Nephron progenitor cell (in vitro differentiated cells): ENCODE measurements around the gene TMEM235.

Experiments
- DNase-seq: peaks from one replicate; pipeline ENCODE4 v3.0.0; 2021
- H3K27ac Mint-ChIP-seq: 2 replicates; pipeline ENCODE4 v1.8.0; 2021; ENCODE audit warnings: mild to moderate bottlenecking, moderate library complexity, mixed read lengths
- H3K27me3 Mint-ChIP-seq: 2 replicates; pipeline ENCODE4 v1.8.0; 2021; ENCODE audit warnings: mild to moderate bottlenecking, low read depth, mixed read lengths; ENCODE audit not compliant: poor library complexity
- H3K36me3 Mint-ChIP-seq: 2 replicates; pipeline ENCODE4 v1.8.0; 2021; ENCODE audit warnings: low read depth, mixed read lengths
- H3K4me1 Mint-ChIP-seq: 2 replicates; pipeline ENCODE4 v1.8.0; 2021; ENCODE audit warnings: mixed read lengths
- H3K4me3 Mint-ChIP-seq: 2 replicates; pipeline ENCODE4 v1.8.0; 2021; ENCODE audit warnings: mild to moderate bottlenecking, moderate library complexity, mixed read lengths
- H3K9me3 Mint-ChIP-seq: 2 replicates; pipeline ENCODE4 v1.8.0; 2021; ENCODE audit warnings: mild to moderate bottlenecking, moderate library complexity, mixed read lengths
- CTCF ChIP-seq: fragments of 200-600 bp; sonication (generic); IDR thresholded peaks from 2 replicates; pipeline ENCODE4 v1.5.0; 2021; ENCODE audit warnings: antibody characterized with exemption

The TMEM235 gene

GRCh38 chr17:78268951-78269905, 37.8 kb downstream of the TMEM235 start:
- DNase-seq = peak; percentile 54
- Mint-ChIP-seq H3K27me3 (peaks cover 9% of the 10 kb centered on the region), H3K4me1 (peaks cover 80% of the 10 kb centered on the region), H3K27ac (no peak overlapping the region), H3K4me3 (peak overlapping the region; percentile 68), H3K9me3 (no peaks in the 10 kb centered on the region), H3K36me3 (no peaks in the 10 kb centered on the region)
- no peak for TF ChIP-seq CTCF

- H3K4me1 Mint-ChIP-seq = peaks cover 74% of the 10 kb centered on the region
- H3K27ac Mint-ChIP-seq = no peak overlapping the region
- H3K9me3 Mint-ChIP-seq = no peaks in the 10 kb centered on the region
- H3K36me3 Mint-ChIP-seq = no peaks in the 10 kb centered on the region
- H3K4me3 Mint-ChIP-seq = peak overlapping the region; percentile 36
- peaks cover 6% of the 10 kb centered on the region for H3K27me3 Mint-ChIP-seq
- no peak for DNase-seq
- no peak for TF ChIP-seq CTCF
Observed at GRCh38 chr17:78269955-78270381, 38.5 kb downstream of the TMEM235 start.

GRCh38 chr17:78271419-78272170, 40.2 kb downstream of the TMEM235 start:
- no peak for TF ChIP-seq CTCF
- H3K36me3 Mint-ChIP-seq = no peaks in the 10 kb centered on the region
- no peak overlapping the region for H3K4me3 Mint-ChIP-seq
- H3K27ac Mint-ChIP-seq = no peak overlapping the region
- no peak for DNase-seq
- peaks cover 59% of the 10 kb centered on the region for H3K4me1 Mint-ChIP-seq
- peaks cover 6% of the 10 kb centered on the region for H3K27me3 Mint-ChIP-seq
- peaks cover 4% of the 10 kb centered on the region for H3K9me3 Mint-ChIP-seq

GRCh38 chr17:78272181-78272913, 40.9 kb downstream of the TMEM235 start:
- no peak for TF ChIP-seq CTCF
- Mint-ChIP-seq H3K27me3 (peaks cover 6% of the 10 kb centered on the region), H3K9me3 (peaks cover 4% of the 10 kb centered on the region), H3K27ac (no peak overlapping the region), H3K4me1 (peaks cover 51% of the 10 kb centered on the region), H3K4me3 (no peak overlapping the region), H3K36me3 (no peaks in the 10 kb centered on the region)
- DNase-seq = no peak

- DNase-seq = no peak
- Mint-ChIP-seq H3K27me3 (peaks cover 6% of the 10 kb centered on the region), H3K9me3 (peaks cover 4% of the 10 kb centered on the region), H3K4me3 (no peak overlapping the region), H3K4me1 (peaks cover 48% of the 10 kb centered on the region), H3K27ac (no peak overlapping the region), H3K36me3 (no peaks in the 10 kb centered on the region)
- TF ChIP-seq CTCF = no peak
Observed at GRCh38 chr17:78272914-78273258, 41.5 kb downstream of the TMEM235 start.
